ENCODE results near the gene GSX1.

The GSX1 gene

GRCh38 chr13:27834095-27834494 lies 41.8 kb downstream of the GSX1 start:
- no peak for DNase-seq

- DNase-seq, result no peak
Observed at GRCh38 chr13:27835799-27836198, 43.5 kb downstream of the GSX1 start.

DNA sequence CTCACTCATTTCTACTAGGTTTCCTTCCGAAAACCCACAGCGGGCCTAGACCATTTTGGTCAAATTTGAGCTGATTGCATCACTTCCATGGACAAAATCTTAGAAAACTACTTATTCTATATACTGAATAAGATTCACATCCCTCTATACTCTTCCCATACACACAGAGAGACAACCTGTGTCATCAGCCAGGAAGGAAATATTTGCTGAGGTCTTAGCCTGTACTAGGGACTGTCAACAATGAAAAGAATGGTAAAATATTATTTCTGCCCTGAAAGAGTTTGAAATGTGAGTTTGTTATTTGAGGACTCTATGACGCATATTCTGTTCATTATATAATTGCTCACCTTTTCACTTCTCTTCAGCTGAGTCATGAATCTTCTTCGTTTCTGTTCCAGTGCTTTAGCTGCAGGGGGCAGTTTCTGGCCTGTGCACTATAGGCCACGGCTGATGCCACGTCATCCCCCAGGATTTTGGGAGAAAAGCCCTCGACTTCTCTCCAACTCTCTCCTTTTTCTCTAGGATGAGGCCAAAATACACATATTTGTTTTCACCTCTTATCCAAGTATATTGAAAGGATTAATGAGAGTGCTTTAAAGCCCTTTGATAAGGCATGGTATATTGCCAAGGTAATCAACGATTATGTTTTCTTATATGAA lies 47.7 kb downstream of the GSX1 start:
- DNase-seq, result no peak

DNA sequence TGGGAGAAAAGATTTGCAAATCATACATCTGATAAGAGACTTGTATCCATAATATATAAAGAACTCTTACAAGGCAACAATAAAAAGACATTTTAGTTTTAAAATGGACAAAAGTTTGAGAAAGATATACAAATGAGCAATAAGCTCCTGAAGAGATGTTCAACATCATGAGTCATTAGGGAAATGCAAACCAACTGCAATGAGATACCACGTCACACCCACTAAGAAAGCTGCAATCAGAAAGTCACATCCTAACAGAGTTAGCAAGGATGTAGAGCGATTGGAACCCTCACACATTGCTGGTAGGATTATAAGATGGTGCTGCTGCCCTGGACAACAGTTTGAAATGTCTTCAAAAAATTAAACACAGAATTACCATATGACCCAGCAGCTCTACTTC lies 50.3 kb downstream of the GSX1 start:
- DNase-seq, result no peak
